Testis (tissue), 2 donors: ENCODE measurements around the gene CDK16.

Source experiments
- POLR2A ChIP-seq: fragments of 450-650 bp; IDR thresholded peaks from one replicate; pipeline ENCODE4 v1.6.1; 2017; ENCODE audit warnings: antibody characterized with exemption, mild to moderate bottlenecking, moderate library complexity
- TF ChIP-seq, protein P1 (sequence below), 3 experiments: fragments of 450-650 bp in 2 of 3; fragments of 200-600 bp in 1 of 3; sonication (generic) in 1 of 3; IDR thresholded peaks; one replicate each; pipeline ENCODE4 v1.5.1; 2016 to 2019; ENCODE audit warnings: antibody characterized with exemption in 3 of 3, mild to moderate bottlenecking in 2 of 3, moderate library complexity in 1 of 3

DNA sequence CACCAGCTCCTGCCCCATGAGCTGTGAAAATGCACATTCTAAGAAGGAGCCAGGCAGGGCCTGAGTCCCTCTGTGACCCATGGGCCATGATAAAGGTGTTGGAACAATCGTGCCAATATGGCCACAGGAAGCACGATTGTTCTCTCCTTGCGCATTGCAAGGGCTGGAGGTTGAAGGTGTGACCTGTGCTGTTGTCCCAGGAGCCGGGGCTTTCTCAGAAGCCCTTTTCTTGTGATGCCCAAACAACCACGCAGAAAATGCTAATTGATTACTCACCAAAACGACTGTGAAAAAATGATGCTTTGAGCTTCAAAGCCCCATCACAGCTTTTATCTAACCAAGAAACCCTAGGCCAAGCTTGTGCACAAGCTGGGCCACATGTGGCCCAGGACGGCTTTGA is 48.2 kb downstream of the CDK16 start:
- no peak for TF ChIP-seq POLR2A
- TF ChIP-seq, protein P1, sequence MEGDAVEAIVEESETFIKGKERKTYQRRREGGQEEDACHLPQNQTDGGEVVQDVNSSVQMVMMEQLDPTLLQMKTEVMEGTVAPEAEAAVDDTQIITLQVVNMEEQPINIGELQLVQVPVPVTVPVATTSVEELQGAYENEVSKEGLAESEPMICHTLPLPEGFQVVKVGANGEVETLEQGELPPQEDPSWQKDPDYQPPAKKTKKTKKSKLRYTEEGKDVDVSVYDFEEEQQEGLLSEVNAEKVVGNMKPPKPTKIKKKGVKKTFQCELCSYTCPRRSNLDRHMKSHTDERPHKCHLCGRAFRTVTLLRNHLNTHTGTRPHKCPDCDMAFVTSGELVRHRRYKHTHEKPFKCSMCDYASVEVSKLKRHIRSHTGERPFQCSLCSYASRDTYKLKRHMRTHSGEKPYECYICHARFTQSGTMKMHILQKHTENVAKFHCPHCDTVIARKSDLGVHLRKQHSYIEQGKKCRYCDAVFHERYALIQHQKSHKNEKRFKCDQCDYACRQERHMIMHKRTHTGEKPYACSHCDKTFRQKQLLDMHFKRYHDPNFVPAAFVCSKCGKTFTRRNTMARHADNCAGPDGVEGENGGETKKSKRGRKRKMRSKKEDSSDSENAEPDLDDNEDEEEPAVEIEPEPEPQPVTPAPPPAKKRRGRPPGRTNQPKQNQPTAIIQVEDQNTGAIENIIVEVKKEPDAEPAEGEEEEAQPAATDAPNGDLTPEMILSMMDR (IDR thresholded peaks at IDR 0.05): no peak
